ENCODE data around the gene CYS1.

GRCh38 chr2:10062931-10063365, 17.3 kb downstream of the CYS1 start:
- TF ChIP-seq MXD4 (CRISPR knock-in tag; IDR thresholded peaks at IDR 0.05; ENCODE audit: borderline replicate concordance) = no peak
- TF ChIP-seq CTCF (IDR thresholded peaks at IDR 0.05) = no peak
- no peak for TF ChIP-seq USF2 (CRISPR knock-in tag; IDR thresholded peaks at IDR 0.05)
- TF ChIP-seq GABPB1 (CRISPR knock-in tag; IDR thresholded peaks at IDR 0.05) = peak; percentile 69
- TF ChIP-seq NR2C2 (CRISPR knock-in tag; IDR thresholded peaks at IDR 0.05) = no peak
- TF ChIP-seq CREM (CRISPR knock-in tag; IDR thresholded peaks at IDR 0.05) = no peak
- no peak for TF ChIP-seq PRRX2 (CRISPR knock-in tag; IDR thresholded peaks at IDR 0.05)
- TF ChIP-seq MAX (CRISPR knock-in tag; IDR thresholded peaks at IDR 0.05) = no peak
- no peak for TF ChIP-seq ZSCAN18 (CRISPR knock-in tag; IDR thresholded peaks at IDR 0.05)
- no peak for TF ChIP-seq JUN (CRISPR knock-in tag; IDR thresholded peaks at IDR 0.05)
- no peak for TF ChIP-seq NR3C1 (CRISPR knock-in tag; conservative IDR thresholded peaks at IDR 0.05; ENCODE audit: low read depth)
